Breast epithelium (tissue), 3 donors: ENCODE results near the gene NOP10.

Source experiments
- CTCF ChIP-seq, 3 donors: fragments of 450-650 bp; IDR thresholded peaks; one replicate each; pipeline ENCODE4 v1.5.1; 2016 to 2017; ENCODE audit warnings: antibody characterized with exemption in 3 of 3, mild to moderate bottlenecking in 3 of 3, moderate library complexity in 3 of 3
- POLR2A ChIP-seq: fragments of 450-650 bp; IDR thresholded peaks from one replicate; pipeline ENCODE4 v1.6.1; 2016; ENCODE audit warnings: antibody characterized with exemption, mild to moderate bottlenecking, moderate library complexity
- POLR2AphosphoS5 ChIP-seq, 3 donors: sonication (generic); formaldehyde crosslinking; IDR thresholded peaks; one replicate each; pipeline ENCODE4 v1.6.1; 2017; ENCODE audit warnings: antibody characterized with exemption in 3 of 3

DNA sequence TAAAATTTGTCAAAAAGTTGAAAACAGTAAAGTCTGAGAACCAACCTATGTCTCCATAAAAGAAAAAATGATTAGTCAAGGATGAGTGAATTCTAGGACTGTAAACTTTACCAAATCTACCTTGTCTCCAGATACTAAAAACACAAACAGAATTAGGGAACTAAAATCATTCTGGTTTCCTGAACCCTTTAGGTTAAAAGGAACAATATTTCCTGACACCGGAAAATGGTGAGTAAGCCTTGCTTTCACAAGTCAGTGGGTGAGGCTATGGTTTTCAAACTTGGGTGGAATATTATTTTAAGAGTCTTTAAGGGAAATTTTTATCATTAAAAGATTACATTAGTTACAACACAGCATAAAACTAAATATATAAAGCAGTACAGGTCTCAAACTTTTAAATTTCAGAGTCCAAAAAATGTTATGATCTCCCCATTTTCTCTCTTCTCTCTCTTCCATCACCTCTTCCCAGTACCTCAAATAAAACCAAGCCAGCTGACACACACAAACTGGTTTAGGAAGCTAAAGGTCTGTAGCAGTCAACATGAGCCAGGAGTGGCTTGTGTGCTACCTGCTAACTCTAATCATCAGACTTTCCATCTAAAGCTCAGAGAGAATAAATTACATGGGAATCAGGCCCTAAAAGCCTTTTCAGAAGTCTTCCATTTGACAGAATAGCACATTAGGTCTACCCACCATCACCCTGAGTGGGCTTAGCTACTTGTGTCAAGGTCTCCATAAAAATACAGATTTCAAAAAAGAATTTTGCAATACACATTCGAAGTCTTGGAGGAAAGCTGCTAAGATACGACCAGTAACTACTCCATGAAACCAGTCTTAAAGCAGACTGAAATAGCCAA is 7.5 kb downstream of the NOP10 start:
- no peak for TF ChIP-seq CTCF (IDR thresholded peaks at IDR 0.05)
- TF ChIP-seq POLR2A: no peak
- TF ChIP-seq POLR2AphosphoS5 (IDR thresholded peaks at IDR 0.05): no peak
